Endothelial cell (in vitro differentiated cells): ENCODE measurements around the gene RAD51C. TPM values are rescaled to one million over a fixed set of nuclear protein-coding genes. Genes with fewer than 3 reads are reported as not detected.

ENCODE experiments used
- DNase-seq: peaks from one replicate; pipeline ENCODE4 v3.0.0; 2021; ENCODE audit warnings: low spot score
- H3K27ac Mint-ChIP-seq: one replicate; pipeline ENCODE4 v1.8.0; 2021; ENCODE audit warnings: mixed read lengths, inconsistent platforms; ENCODE audit not compliant: unreplicated experiment
- H3K27me3 Mint-ChIP-seq: one replicate; pipeline ENCODE4 v1.8.0; 2021; ENCODE audit warnings: mild to moderate bottlenecking, moderate library complexity, mixed read lengths, inconsistent platforms; ENCODE audit not compliant: unreplicated experiment
- H3K36me3 Mint-ChIP-seq: one replicate; pipeline ENCODE4 v1.8.0; 2021; ENCODE audit warnings: mild to moderate bottlenecking, low read depth, mixed read lengths, inconsistent platforms; ENCODE audit not compliant: unreplicated experiment
- H3K4me1 Mint-ChIP-seq: one replicate; pipeline ENCODE4 v1.8.0; 2021; ENCODE audit warnings: mild to moderate bottlenecking, mixed read lengths, inconsistent platforms; ENCODE audit not compliant: unreplicated experiment
- H3K4me3 Mint-ChIP-seq: one replicate; pipeline ENCODE4 v1.8.0; 2021; ENCODE audit warnings: mild to moderate bottlenecking, mixed read lengths, inconsistent platforms; ENCODE audit not compliant: unreplicated experiment
- H3K9me3 Mint-ChIP-seq: one replicate; pipeline ENCODE4 v1.8.0; 2021; ENCODE audit warnings: mixed read lengths, inconsistent platforms; ENCODE audit not compliant: unreplicated experiment
- CTCF ChIP-seq: fragments of 200-600 bp; sonication (generic); IDR thresholded peaks from one replicate; pipeline ENCODE4 v1.5.0; 2021; ENCODE audit warnings: antibody characterized with exemption; ENCODE audit not compliant: unreplicated experiment
- total RNA-seq: library from RNA; stranded (reverse); fragmentation: NEBNext Ultra II Directional; extraction: Animal tissue kit (Norgen Biotek cat#: 25700); gene quantifications from one replicate; pipeline ENCODE4 v1.2.1, GENCODE V29; 2021; ENCODE audit not compliant: unreplicated experiment

RAD51C gene
- total RNA-seq, 1 donor from 2014 or later = 11.3 TPM

- no peak for TF ChIP-seq CTCF
- Mint-ChIP-seq H3K36me3 (no peaks in the 10 kb centered on the region), H3K4me3 (no peak overlapping the region), H3K27ac (no peak overlapping the region), H3K4me1 (no peaks in the 10 kb centered on the region), H3K27me3 (no peaks in the 10 kb centered on the region), H3K9me3 (no peaks in the 10 kb centered on the region)
- DNase-seq = no peak
Observed at GRCh38 chr17:58722274-58722673, 29.9 kb downstream of the RAD51C start.

- Mint-ChIP-seq H3K9me3 (no peaks in the 10 kb centered on the region), H3K4me1 (no peaks in the 10 kb centered on the region), H3K4me3 (no peak overlapping the region), H3K36me3 (no peaks in the 10 kb centered on the region), H3K27ac (no peak overlapping the region), H3K27me3 (no peaks in the 10 kb centered on the region)
- TF ChIP-seq CTCF = no peak
- DNase-seq = no peak
Observed at GRCh38 chr17:58722696-58723095, 30.3 kb downstream of the RAD51C start.

GRCh38 chr17:58728798-58729197 lies 36.4 kb downstream of the RAD51C start:
- Mint-ChIP-seq H3K4me3 (no peak overlapping the region), H3K9me3 (no peaks in the 10 kb centered on the region), H3K4me1 (no peaks in the 10 kb centered on the region), H3K36me3 (no peaks in the 10 kb centered on the region), H3K27ac (no peak overlapping the region), H3K27me3 (peaks cover 3% of the 10 kb centered on the region)
- no peak for TF ChIP-seq CTCF
- no peak for DNase-seq

GRCh38 chr17:58730937-58731336 lies 38.5 kb downstream of the RAD51C start:
- Mint-ChIP-seq H3K27me3 (peaks cover 3% of the 10 kb centered on the region), H3K9me3 (no peaks in the 10 kb centered on the region), H3K36me3 (no peaks in the 10 kb centered on the region), H3K4me1 (no peaks in the 10 kb centered on the region), H3K4me3 (no peak overlapping the region), H3K27ac (no peak overlapping the region)
- DNase-seq = no peak
- TF ChIP-seq CTCF = no peak

- H3K4me3 Mint-ChIP-seq = no peak overlapping the region
- no peaks in the 10 kb centered on the region for H3K36me3 Mint-ChIP-seq
- TF ChIP-seq CTCF = no peak
- H3K4me1 Mint-ChIP-seq = no peaks in the 10 kb centered on the region
- H3K27me3 Mint-ChIP-seq = no peaks in the 10 kb centered on the region
- DNase-seq = no peak
- no peak overlapping the region for H3K27ac Mint-ChIP-seq
- no peaks in the 10 kb centered on the region for H3K9me3 Mint-ChIP-seq
Observed at GRCh38 chr17:58734040-58734439, 41.6 kb downstream of the RAD51C start.
